PFSK-1 (cell line): Measurements from ENCODE around the gene FANCC. TPM values are rescaled to one million over a fixed set of nuclear protein-coding genes. Genes with fewer than 3 reads are reported as not detected.

Experiments
- FOXP2 ChIP-seq: optimal IDR thresholded peaks from 2 replicates; pipeline ENCODE3; 2011; ENCODE audit warnings: borderline replicate concordance, control low read depth, inconsistent platforms; ENCODE audit not compliant: insufficient read depth; ENCODE audit errors: extremely low read length, extremely low read depth
- POLR2AphosphoS5 ChIP-seq: IDR thresholded peaks from 2 replicates; pipeline ENCODE4 v1.6.1; 2012; ENCODE audit warnings: low read depth, mild to moderate bottlenecking, control low read depth, low read length, moderate library complexity
- SIN3A ChIP-seq: IDR thresholded peaks from 2 replicates; pipeline ENCODE4 v1.6.1; 2012; ENCODE audit warnings: mild to moderate bottlenecking, low read length, moderate library complexity, borderline replicate concordance; ENCODE audit not compliant: insufficient read depth
- TAF1 ChIP-seq: IDR thresholded peaks from 2 replicates; pipeline ENCODE4 v1.6.1; 2012; ENCODE audit warnings: low read length, control low read depth, borderline replicate concordance; ENCODE audit not compliant: insufficient read depth
- polyA plus RNA-seq: library from polyadenylated mRNA; unstranded; fragments of >200 nt; gene quantifications from one replicate; pipeline ENCODE4 v1.2.1, GENCODE V29; 2012; ENCODE audit warnings: low read depth, missing spikeins; ENCODE audit not compliant: insufficient read length
- TF ChIP-seq, protein P1 (sequence below), 2 experiments: IDR thresholded peaks; 2 replicates each; pipeline versions ENCODE4 v1.6.1 to v1.8.0; 2011 to 2012; ENCODE audit warnings: low read depth in 2 of 2, low read length in 2 of 2, control low read depth in 1 of 2, inconsistent platforms in 1 of 2, mild to moderate bottlenecking in 1 of 2, moderate library complexity in 1 of 2; ENCODE audit not compliant: insufficient read depth in 1 of 2

Gene FANCC, protein sequence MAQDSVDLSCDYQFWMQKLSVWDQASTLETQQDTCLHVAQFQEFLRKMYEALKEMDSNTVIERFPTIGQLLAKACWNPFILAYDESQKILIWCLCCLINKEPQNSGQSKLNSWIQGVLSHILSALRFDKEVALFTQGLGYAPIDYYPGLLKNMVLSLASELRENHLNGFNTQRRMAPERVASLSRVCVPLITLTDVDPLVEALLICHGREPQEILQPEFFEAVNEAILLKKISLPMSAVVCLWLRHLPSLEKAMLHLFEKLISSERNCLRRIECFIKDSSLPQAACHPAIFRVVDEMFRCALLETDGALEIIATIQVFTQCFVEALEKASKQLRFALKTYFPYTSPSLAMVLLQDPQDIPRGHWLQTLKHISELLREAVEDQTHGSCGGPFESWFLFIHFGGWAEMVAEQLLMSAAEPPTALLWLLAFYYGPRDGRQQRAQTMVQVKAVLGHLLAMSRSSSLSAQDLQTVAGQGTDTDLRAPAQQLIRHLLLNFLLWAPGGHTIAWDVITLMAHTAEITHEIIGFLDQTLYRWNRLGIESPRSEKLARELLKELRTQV
- 7.2 TPM for polyA plus RNA-seq

DNA sequence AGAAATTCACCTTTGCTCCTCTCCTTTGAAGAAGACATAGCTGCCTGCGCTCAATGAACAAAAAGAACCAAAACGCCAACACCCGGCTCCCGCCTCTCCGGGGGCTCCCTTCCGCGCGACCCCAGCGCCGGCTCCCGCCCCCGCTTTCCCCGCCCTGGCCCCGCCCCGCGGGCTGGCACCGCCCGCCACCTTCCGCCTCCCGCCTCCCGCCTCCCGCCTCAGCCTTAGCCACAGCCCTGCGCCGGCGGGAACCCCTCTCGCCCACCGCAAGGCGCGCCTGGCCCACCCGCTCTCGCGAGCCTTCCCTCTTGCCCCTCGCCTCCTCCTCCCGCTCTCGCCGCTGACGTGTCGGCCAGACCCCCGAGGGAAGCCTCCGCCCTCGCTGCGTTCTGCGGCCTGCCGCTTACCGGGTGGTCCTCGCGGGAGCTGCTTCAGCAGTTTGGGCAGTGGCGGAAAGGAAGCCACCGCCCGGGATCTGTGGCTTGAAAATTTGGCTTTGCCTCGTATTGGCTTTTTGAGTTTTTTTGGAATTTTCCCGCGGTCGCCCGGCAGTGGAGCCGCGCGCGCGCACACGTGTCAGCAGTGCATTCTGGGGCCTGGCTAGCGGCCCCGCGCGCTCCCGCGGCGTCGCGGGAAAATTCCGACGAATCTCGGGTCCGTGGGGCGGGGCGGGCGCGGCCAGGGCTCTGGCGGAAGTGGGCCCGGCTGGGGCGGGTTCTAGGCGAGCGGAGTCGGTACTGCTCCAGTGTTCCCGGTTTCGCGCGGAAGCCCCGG, at the start of gene FANCC:
Gene FANCC (minus strand): TSS at position 591 of the 774 bp plus-strand sequence. CDS start 68,418 bp downstream, outside the sequence.
- TF ChIP-seq SIN3A (no peak), POLR2AphosphoS5 (peak; percentile 83), TAF1 (0 out of 2 replicates have a peak, but pooled peaks have one; percentile 25), FOXP2 (peak; percentile 48)

GRCh38 chr9:95366731-95367325, 49.3 kb upstream of the FANCC start:
- TF ChIP-seq TAF1 (no peak), POLR2AphosphoS5 (no peak), FOXP2 (no peak), SIN3A (no peak)
- TF ChIP-seq, protein P1, sequence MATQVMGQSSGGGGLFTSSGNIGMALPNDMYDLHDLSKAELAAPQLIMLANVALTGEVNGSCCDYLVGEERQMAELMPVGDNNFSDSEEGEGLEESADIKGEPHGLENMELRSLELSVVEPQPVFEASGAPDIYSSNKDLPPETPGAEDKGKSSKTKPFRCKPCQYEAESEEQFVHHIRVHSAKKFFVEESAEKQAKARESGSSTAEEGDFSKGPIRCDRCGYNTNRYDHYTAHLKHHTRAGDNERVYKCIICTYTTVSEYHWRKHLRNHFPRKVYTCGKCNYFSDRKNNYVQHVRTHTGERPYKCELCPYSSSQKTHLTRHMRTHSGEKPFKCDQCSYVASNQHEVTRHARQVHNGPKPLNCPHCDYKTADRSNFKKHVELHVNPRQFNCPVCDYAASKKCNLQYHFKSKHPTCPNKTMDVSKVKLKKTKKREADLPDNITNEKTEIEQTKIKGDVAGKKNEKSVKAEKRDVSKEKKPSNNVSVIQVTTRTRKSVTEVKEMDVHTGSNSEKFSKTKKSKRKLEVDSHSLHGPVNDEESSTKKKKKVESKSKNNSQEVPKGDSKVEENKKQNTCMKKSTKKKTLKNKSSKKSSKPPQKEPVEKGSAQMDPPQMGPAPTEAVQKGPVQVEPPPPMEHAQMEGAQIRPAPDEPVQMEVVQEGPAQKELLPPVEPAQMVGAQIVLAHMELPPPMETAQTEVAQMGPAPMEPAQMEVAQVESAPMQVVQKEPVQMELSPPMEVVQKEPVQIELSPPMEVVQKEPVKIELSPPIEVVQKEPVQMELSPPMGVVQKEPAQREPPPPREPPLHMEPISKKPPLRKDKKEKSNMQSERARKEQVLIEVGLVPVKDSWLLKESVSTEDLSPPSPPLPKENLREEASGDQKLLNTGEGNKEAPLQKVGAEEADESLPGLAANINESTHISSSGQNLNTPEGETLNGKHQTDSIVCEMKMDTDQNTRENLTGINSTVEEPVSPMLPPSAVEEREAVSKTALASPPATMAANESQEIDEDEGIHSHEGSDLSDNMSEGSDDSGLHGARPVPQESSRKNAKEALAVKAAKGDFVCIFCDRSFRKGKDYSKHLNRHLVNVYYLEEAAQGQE (IDR thresholded peaks at IDR 0.05; ENCODE audit: insufficient read depth in 1 of 2, low read depth in 2 of 2, low read length in 2 of 2) = no peak

DNA sequence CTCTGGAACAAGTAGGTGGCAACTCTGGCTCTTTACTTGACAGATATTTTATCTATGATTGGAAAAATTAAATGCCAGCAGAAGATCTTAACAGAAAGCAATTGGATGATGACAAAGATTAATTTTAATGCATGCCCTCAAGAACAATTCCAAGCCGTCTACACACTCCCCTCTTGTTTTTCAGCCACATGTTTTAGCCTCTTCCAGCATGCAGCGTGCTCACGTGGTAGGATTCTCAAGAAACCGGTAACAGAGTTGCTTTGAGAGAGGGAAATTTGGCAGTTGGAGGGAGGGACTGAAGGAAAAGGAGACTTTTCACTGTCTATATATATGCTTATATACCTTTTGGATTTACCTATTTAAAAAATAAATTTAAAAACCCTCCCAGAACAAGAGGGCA, 48.3 kb upstream of the FANCC start:
- TF ChIP-seq POLR2AphosphoS5 (no peak), TAF1 (no peak), SIN3A (no peak)

GRCh38 chr9:95363051-95363841, 45.7 kb upstream of the FANCC start:
- TF ChIP-seq, protein P1 (IDR thresholded peaks at IDR 0.05; ENCODE audit: insufficient read depth in 1 of 2, low read depth in 2 of 2, low read length in 2 of 2) = no peak
- TF ChIP-seq FOXP2 (no peak), POLR2AphosphoS5 (no peak), SIN3A (no peak), TAF1 (no peak)

DNA sequence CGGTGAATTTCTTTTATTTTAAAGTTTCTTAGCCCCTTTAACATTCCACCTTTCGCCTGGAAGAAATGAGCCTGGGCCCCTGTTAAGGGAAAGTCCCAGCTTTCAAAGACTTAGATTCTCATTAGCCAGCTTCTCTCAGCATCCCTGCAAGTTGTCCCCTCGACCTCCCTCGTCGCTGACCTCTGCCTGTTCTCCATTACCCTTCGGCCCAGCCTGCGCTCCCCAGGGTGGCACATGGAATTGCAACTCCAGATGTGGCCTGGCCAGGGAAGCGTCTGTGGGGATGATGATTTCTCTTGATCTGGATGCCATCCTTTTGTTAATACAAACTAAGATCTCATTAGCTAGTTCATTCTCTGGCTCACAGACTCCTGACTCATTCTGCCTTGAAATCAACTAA, 43.4 kb upstream of the FANCC start:
- TF ChIP-seq TAF1 (no peak), FOXP2 (no peak), SIN3A (no peak), POLR2AphosphoS5 (no peak)
- TF ChIP-seq, protein P1 (IDR thresholded peaks at IDR 0.05; ENCODE audit: insufficient read depth in 1 of 2, low read depth in 2 of 2, low read length in 2 of 2) = no peak
